Measurements from ENCODE around the gene PAPLN.
"Not testable (repeated sequence)": the region's sequence is repeated elsewhere in the genome, so short reads cannot be mapped to it uniquely, and the experiment has no call there.

PAPLN gene

DNA sequence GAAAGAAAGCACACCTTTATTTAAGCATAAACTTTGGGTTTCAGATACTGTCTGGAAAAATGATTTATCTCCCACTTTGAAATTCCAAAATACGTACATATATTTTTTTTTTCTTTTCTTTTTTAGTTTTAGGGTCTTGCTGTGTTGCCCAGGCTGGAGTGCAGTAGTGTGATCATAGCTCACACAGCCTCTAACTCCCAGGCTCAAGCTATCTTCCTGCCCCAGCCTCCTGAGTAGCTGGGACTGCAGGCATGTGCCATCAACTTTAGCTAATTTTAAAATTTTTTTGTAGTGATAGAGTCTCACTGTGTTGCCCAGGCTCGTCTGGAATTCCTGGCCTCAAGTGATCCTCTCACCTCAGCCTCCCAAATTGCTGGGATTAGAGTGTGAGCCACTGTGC is 45.9 kb upstream of the PAPLN start:
- no peak for DNase-seq (ENCODE audit: low read depth in 1 of 2, low spot score in 1 of 2)
- H3K27ac ChIP-seq (replicated peaks): no peak overlapping the region
- TF ChIP-seq SPI1 (IDR thresholded peaks at IDR 0.05; ENCODE audit: borderline replicate concordance, low read depth): no peak
- TF ChIP-seq GABPA (IDR thresholded peaks at IDR 0.05; ENCODE audit: low read depth): no peak
- TF ChIP-seq, protein P1, sequence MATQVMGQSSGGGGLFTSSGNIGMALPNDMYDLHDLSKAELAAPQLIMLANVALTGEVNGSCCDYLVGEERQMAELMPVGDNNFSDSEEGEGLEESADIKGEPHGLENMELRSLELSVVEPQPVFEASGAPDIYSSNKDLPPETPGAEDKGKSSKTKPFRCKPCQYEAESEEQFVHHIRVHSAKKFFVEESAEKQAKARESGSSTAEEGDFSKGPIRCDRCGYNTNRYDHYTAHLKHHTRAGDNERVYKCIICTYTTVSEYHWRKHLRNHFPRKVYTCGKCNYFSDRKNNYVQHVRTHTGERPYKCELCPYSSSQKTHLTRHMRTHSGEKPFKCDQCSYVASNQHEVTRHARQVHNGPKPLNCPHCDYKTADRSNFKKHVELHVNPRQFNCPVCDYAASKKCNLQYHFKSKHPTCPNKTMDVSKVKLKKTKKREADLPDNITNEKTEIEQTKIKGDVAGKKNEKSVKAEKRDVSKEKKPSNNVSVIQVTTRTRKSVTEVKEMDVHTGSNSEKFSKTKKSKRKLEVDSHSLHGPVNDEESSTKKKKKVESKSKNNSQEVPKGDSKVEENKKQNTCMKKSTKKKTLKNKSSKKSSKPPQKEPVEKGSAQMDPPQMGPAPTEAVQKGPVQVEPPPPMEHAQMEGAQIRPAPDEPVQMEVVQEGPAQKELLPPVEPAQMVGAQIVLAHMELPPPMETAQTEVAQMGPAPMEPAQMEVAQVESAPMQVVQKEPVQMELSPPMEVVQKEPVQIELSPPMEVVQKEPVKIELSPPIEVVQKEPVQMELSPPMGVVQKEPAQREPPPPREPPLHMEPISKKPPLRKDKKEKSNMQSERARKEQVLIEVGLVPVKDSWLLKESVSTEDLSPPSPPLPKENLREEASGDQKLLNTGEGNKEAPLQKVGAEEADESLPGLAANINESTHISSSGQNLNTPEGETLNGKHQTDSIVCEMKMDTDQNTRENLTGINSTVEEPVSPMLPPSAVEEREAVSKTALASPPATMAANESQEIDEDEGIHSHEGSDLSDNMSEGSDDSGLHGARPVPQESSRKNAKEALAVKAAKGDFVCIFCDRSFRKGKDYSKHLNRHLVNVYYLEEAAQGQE (IDR thresholded peaks at IDR 0.05; ENCODE audit: insufficient replicate concordance, low read depth): no peak
- TF ChIP-seq, protein P2, sequence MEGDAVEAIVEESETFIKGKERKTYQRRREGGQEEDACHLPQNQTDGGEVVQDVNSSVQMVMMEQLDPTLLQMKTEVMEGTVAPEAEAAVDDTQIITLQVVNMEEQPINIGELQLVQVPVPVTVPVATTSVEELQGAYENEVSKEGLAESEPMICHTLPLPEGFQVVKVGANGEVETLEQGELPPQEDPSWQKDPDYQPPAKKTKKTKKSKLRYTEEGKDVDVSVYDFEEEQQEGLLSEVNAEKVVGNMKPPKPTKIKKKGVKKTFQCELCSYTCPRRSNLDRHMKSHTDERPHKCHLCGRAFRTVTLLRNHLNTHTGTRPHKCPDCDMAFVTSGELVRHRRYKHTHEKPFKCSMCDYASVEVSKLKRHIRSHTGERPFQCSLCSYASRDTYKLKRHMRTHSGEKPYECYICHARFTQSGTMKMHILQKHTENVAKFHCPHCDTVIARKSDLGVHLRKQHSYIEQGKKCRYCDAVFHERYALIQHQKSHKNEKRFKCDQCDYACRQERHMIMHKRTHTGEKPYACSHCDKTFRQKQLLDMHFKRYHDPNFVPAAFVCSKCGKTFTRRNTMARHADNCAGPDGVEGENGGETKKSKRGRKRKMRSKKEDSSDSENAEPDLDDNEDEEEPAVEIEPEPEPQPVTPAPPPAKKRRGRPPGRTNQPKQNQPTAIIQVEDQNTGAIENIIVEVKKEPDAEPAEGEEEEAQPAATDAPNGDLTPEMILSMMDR (IDR thresholded peaks at IDR 0.05; ENCODE audit: insufficient read depth, low read length): no peak
- TF ChIP-seq POLR2AphosphoS5 (IDR thresholded peaks at IDR 0.05; ENCODE audit: low read depth): no peak
- no peak overlapping the region for H3K4me3 ChIP-seq (replicated peaks; ENCODE audit: insufficient read depth, low read length)
- H3K27me3 ChIP-seq (ENCODE audit: insufficient read depth, poor library complexity, severe bottlenecking): no peaks in the 10 kb centered on the region

DNA sequence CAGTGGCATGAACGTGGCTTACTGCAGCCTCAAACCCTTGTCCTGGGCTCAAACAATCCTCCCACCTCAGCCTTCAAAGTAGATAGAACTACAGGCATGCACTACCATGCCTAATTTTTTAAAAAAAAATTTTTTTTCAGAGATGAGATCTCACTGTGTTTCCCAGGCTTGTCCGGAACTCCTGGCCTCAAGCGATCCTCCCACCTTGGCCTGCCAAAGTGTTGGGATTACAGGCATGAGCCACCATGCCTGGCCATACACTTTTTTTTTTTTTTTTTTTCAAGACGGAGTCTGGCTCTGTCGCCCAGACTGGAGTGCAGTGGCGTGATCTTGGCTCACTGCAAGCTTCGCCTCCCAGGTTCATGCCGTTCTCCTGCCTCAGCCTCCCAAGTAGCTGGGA is 43.0 kb upstream of the PAPLN start:
- not testable (repeated sequence) for H3K27ac ChIP-seq (replicated peaks); DNase-seq (ENCODE audit: low read depth in 1 of 2, low spot score in 1 of 2); H3K27me3 ChIP-seq (ENCODE audit: insufficient read depth, poor library complexity, severe bottlenecking); H3K4me3 ChIP-seq (replicated peaks; ENCODE audit: insufficient read depth, low read length)

DNA sequence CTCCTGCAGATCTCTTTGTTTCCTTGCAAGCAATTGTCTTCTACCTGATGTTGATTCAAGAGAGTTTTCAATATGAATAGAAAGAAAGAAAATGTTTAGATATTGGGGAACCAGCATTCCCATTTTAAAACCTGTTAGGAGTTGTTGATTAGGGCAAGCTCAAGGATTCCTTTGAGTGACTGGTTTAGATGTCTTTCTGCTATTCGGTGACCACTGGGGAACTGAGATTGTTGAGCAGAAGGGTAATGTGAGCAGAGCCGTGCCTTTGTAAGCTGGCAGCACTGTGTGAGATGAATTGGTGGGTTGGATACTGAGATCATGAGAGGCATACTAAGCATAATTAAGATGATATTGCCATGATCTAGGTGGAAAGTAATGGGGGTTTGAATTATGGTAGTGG is 39.1 kb upstream of the PAPLN start:
- DNase-seq (ENCODE audit: low read depth in 1 of 2, low spot score in 1 of 2): no peak
- TF ChIP-seq SPI1 (IDR thresholded peaks at IDR 0.05; ENCODE audit: borderline replicate concordance, low read depth): no peak
- TF ChIP-seq, protein P1 (IDR thresholded peaks at IDR 0.05; ENCODE audit: insufficient replicate concordance, low read depth): no peak
- no peak for TF ChIP-seq GABPA (IDR thresholded peaks at IDR 0.05; ENCODE audit: low read depth)
- TF ChIP-seq POLR2AphosphoS5 (IDR thresholded peaks at IDR 0.05; ENCODE audit: low read depth): no peak
- no peak overlapping the region for H3K27ac ChIP-seq (replicated peaks)
- no peak overlapping the region for H3K4me3 ChIP-seq (replicated peaks; ENCODE audit: insufficient read depth, low read length)
- no peaks in the 10 kb centered on the region for H3K27me3 ChIP-seq (ENCODE audit: insufficient read depth, poor library complexity, severe bottlenecking)

DNA sequence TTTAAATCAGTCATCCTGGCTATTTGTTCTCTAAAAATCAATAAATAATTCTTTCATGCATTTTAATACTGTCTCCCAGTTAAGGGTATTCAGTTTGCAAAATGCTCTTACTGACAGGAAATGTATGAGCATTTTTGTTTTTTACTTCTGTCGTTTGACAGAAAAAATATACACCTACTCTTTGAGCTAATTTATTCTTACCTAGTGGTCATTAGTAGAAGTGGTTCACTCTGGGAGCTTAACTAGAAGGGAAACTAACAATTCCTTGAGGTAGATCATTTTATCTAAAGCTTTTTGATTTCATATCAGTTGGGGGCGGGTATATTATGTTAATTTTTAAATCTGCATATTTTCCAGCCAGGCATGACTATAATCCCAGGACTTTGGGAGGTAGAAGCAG is 33.8 kb upstream of the PAPLN start:
- DNase-seq (ENCODE audit: low read depth in 1 of 2, low spot score in 1 of 2): no peak
- TF ChIP-seq, protein P2 (IDR thresholded peaks at IDR 0.05; ENCODE audit: insufficient read depth, low read length): no peak
- no peak for TF ChIP-seq GABPA (IDR thresholded peaks at IDR 0.05; ENCODE audit: low read depth)
- TF ChIP-seq, protein P1 (IDR thresholded peaks at IDR 0.05; ENCODE audit: insufficient replicate concordance, low read depth): no peak
- no peak for TF ChIP-seq SPI1 (IDR thresholded peaks at IDR 0.05; ENCODE audit: borderline replicate concordance, low read depth)
- TF ChIP-seq POLR2AphosphoS5 (IDR thresholded peaks at IDR 0.05; ENCODE audit: low read depth): no peak
- H3K27me3 ChIP-seq (ENCODE audit: insufficient read depth, poor library complexity, severe bottlenecking): no peaks in the 10 kb centered on the region

More for the DNA sequence above, 33.8 kb upstream of the PAPLN start:
- H3K4me3 ChIP-seq (replicated peaks; ENCODE audit: insufficient read depth, low read length): no peak overlapping the region
- H3K27ac ChIP-seq (replicated peaks): no peak overlapping the region

All from HL-60 (cell line).